Spleen (tissue), 11 donors: Measurements from ENCODE around the gene LSM2. TPM values are rescaled to one million over a fixed set of nuclear protein-coding genes. Genes with fewer than 3 reads are reported as not detected.
A peak's percentile ranks its signal among the peaks of the same experiment; 100 is the strongest.

Source experiments
- DNase-seq: peaks from one replicate; pipeline ENCODE4 v3.0.0-alpha.2; 2020
- H3K27ac ChIP-seq, 8 donors: fragments of 200-600 bp; sonication (generic) in 7 of 8; 1 replicate in 4 of 8; 2 replicates in 4 of 8; pipeline versions ENCODE4 v1.5.0 to v1.8.0; 2016 to 2021; ENCODE audit warnings: inconsistent platforms in 4 of 8, mild to moderate bottlenecking in 4 of 8, moderate library complexity in 1 of 8
- H3K27me3 ChIP-seq, 7 donors: fragments of 200-600 bp; sonication (generic) in 6 of 7; replicated peaks in 1 of 7; 1 replicate in 4 of 7; 2 replicates in 3 of 7; pipeline versions ENCODE4 v1.5.0 to v1.8.0; 2016 to 2021; ENCODE audit warnings: inconsistent platforms in 3 of 7, mild to moderate bottlenecking in 1 of 7
- H3K36me3 ChIP-seq, 6 donors: fragments of 200-600 bp; sonication (generic) in 5 of 6; 1 replicate in 4 of 6; 2 replicates in 2 of 6; pipeline versions ENCODE4 v1.5.0 to v1.8.0; 2016 to 2021; ENCODE audit warnings: inconsistent platforms in 2 of 6
- H3K4me1 ChIP-seq, 6 donors: fragments of 200-600 bp; sonication (generic) in 5 of 6; 1 replicate in 3 of 6; 2 replicates in 3 of 6; pipeline versions ENCODE4 v1.5.0 to v1.8.0; 2016 to 2021; ENCODE audit warnings: inconsistent platforms in 3 of 6
- H3K4me3 ChIP-seq, 8 donors: fragments of 200-600 bp; sonication (generic) in 7 of 8; 1 replicate in 4 of 8; 2 replicates in 4 of 8; pipeline versions ENCODE4 v1.5.0 to v1.8.0; 2016 to 2021; ENCODE audit warnings: inconsistent platforms in 4 of 8, mild to moderate bottlenecking in 4 of 8, moderate library complexity in 2 of 8
- H3K9me3 ChIP-seq, 8 donors: fragments of 200-600 bp; sonication (generic) in 7 of 8; 1 replicate in 4 of 8; 2 replicates in 4 of 8; pipeline versions ENCODE4 v1.5.0 to v1.8.0; 2016 to 2021; ENCODE audit warnings: inconsistent platforms in 4 of 8
- CTCF ChIP-seq, 11 experiments: fragments of 200-600 bp in 7 of 11; fragments of 450-650 bp in 4 of 11; sonication (generic) in 4 of 11; IDR thresholded peaks in 8 of 11; conservative IDR thresholded peaks in 3 of 11; 1 replicate in 7 of 11; 2 replicates in 4 of 11; pipeline versions ENCODE4 v1.4.0 to v1.8.0; 2016 to 2021; ENCODE audit warnings: antibody characterized with exemption in 11 of 11, inconsistent platforms in 4 of 11, mild to moderate bottlenecking in 1 of 11
- POLR2A ChIP-seq, 3 donors: fragments of 450-650 bp; IDR thresholded peaks; one replicate each; pipeline ENCODE4 v1.5.1; 2017; ENCODE audit warnings: antibody characterized with exemption in 3 of 3, mild to moderate bottlenecking in 1 of 3
- POLR2AphosphoS5 ChIP-seq, 3 donors: sonication (generic); formaldehyde crosslinking; IDR thresholded peaks; one replicate each; pipeline ENCODE4 v1.5.1; 2017; ENCODE audit warnings: antibody characterized with exemption in 3 of 3
- WGBS, 5 donors: extraction: QIAGEN DNeasy Blood & Tissue Kit in 3 of 5; methylation state at CpG; one replicate each; pipeline versions ENCODE4 v1.1.5 to v1.1.7; 2013 to 2018; 5-methylcytosine and 5-hydroxymethylcytosine counted together
- intact Hi-C: fragments of 100-400 bp; cut with DNase I; formaldehyde crosslinking; loops from one replicate; pipeline ENCODE4 v1.15.0; 2023; ENCODE audit warnings: low total_unique reads
- polyA plus RNA-seq, 3 donors: library from polyadenylated mRNA; stranded (reverse); fragments of 200-250 nt; gene quantifications; one replicate each; pipeline ENCODE4 v1.2.1, GENCODE V29; 2013
- total RNA-seq, 7 donors: library from RNA; depleted of rRNA in 3 of 7; stranded (reverse); fragments of >200 nt in 3 of 7; fragmentation: NEBNext Ultra II Directional in 4 of 7; extraction: Animal tissue kit (Norgen Biotek cat#: 25700) in 4 of 7; gene quantifications; one replicate each; pipeline versions ENCODE4 v1.1.0 to v1.2.1, GENCODE V29; 2016 to 2021
- donor health status: healthy with polysubstance abuse.
- donor health status: DM: no; HTN: no; CAD: no; lungs with moderate emphysema.
- donor health status: DM: no; HTN: no; CAD: no.
- donor health status: Bipolar disorder and iron deficiency.
- donor health status: healthy.
- donor health status: DM: no; HTN: no; CAD: no.
- donor health status: DM: yes; HTN: yes; CAD: no.

The LSM2 gene
- total and polyA plus RNA-seq, 10 donors = 35.9 to 98.9 (median 51.6) TPM

- Histone ChIP-seq H3K4me3 (no peak overlapping the region), H3K9me3 (no peaks in the 10 kb centered on the region), H3K4me1 (peaks cover 10 to 60% (median 33%) of the 10 kb centered on the region in 6 donors), H3K27me3 (no peaks in the 10 kb centered on the region), H3K36me3 (peaks cover 0 to 36% (median 14%) of the 10 kb centered on the region in 6 donors), H3K27ac (no peak overlapping the region)
- no peak for TF ChIP-seq POLR2A (IDR thresholded peaks at IDR 0.05)
- no peak for TF ChIP-seq CTCF (IDR thresholded peaks at IDR 0.05 in 8 of 11, conservative IDR thresholded peaks at IDR 0.05 in 3 of 11)
- no peak for TF ChIP-seq POLR2AphosphoS5 (IDR thresholded peaks at IDR 0.05)
- peak; percentile 43 for DNase-seq
- intact Hi-C loops = loop anchor here (10.0 kb wide), 1 partner anchor 65 kb away; the partner anchor contains the start of gene CLIC1
- 91 to 96% (median 94%) methylated on average over 12 of the region's 12 CpGs for WGBS, 5 donors
Measured at GRCh38 chr6:31799781-31800180, 7.0 kb downstream of the LSM2 start.

- intact Hi-C loops = loop anchor here (10.0 kb wide), 1 partner anchor 63 kb away; the partner anchor contains the start of gene CLIC1
- Histone ChIP-seq H3K27ac (peak overlapping the region; percentile 67 to 100 (median 95)), H3K27me3 (no peaks in the 10 kb centered on the region), H3K9me3 (no peaks in the 10 kb centered on the region), H3K36me3 (peaks cover 0 to 24% (median 12%) of the 10 kb centered on the region in 6 donors), H3K4me3 (no peak overlapping the region), H3K4me1 (peaks cover 18 to 60% (median 49%) of the 10 kb centered on the region in 6 donors)
- TF ChIP-seq POLR2AphosphoS5 (IDR thresholded peaks at IDR 0.05) = peak in 2 of 3 donors; percentile 69 to 81
- peak in 1 of 3 donors; percentile 25 for TF ChIP-seq POLR2A (IDR thresholded peaks at IDR 0.05)
- no peak for TF ChIP-seq CTCF (IDR thresholded peaks at IDR 0.05 in 8 of 11, conservative IDR thresholded peaks at IDR 0.05 in 3 of 11)
- peak; percentile 83 for DNase-seq
- 13 to 19% (median 16%) methylated on average over 5 of the region's 5 CpGs for WGBS, 5 donors
Measured at GRCh38 chr6:31797588-31797987, 9.2 kb downstream of the LSM2 start.

GRCh38 chr6:31796993-31797385, 9.8 kb downstream of the LSM2 start:
- H3K27ac ChIP-seq = peak overlapping the region; percentile 67 to 100 (median 95)
- WGBS, 5 donors = 84 to 98% (median 97%) methylated on average over 2 of the region's 2 CpGs

More at GRCh38 chr6:31796993-31797385, 9.8 kb downstream of the LSM2 start:
- Histone ChIP-seq H3K9me3 (no peaks in the 10 kb centered on the region), H3K4me3 (no peak overlapping the region), H3K27me3 (no peaks in the 10 kb centered on the region), H3K36me3 (peaks cover 0 to 24% (median 10%) of the 10 kb centered on the region in 6 donors), H3K4me1 (peaks cover 18 to 65% (median 49%) of the 10 kb centered on the region in 6 donors)
- intact Hi-C loops = loop anchor here (10.0 kb wide), 1 partner anchor 62 kb away; the partner anchor contains the start of gene CLIC1
- TF ChIP-seq POLR2A (IDR thresholded peaks at IDR 0.05) (no peak), POLR2AphosphoS5 (IDR thresholded peaks at IDR 0.05) (no peak), CTCF (IDR thresholded peaks at IDR 0.05 in 8 of 11, conservative IDR thresholded peaks at IDR 0.05 in 3 of 11) (no peak)
- DNase-seq = no peak
